OCI-LY3 (cell line): ENCODE results near the gene CCDC40.

Experiments used
- EZH2phosphoT487 ChIP-seq: fragments of 200-600 bp; shearing (Covaris generic); IDR thresholded peaks from 2 replicates; pipeline ENCODE4 v1.6.1; 2018; ENCODE audit warnings: antibody characterized with exemption, mixed run types, low read depth
- TF ChIP-seq, protein P1 (sequence below): fragments of 200-600, 300-600 bp; sonication (generic); IDR thresholded peaks from 2 replicates; pipeline ENCODE4 v1.5.1; 2014; ENCODE audit warnings: antibody characterized with exemption, low read length, low read depth

DNA sequence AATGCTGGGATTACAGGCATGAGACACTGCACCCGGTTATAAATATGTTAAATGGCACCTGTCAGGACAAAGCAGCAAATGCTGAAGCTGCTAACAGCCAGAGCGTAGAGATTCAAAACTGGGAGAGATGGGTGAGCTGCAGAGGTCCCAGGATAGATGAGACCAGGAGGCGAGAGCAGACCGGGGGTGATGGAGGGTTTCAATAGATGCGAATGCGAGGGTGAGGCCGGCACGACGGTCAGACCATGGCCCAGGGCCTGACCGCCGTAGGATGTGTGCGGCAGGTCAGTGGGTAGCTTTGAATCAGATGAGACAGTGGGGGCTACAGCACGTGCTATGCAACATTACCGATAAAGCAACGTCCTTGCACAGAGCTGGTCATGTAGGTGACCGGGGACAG lies 14.3 kb downstream of the CCDC40 start:
- no peak for TF ChIP-seq EZH2phosphoT487
- TF ChIP-seq, protein P1, sequence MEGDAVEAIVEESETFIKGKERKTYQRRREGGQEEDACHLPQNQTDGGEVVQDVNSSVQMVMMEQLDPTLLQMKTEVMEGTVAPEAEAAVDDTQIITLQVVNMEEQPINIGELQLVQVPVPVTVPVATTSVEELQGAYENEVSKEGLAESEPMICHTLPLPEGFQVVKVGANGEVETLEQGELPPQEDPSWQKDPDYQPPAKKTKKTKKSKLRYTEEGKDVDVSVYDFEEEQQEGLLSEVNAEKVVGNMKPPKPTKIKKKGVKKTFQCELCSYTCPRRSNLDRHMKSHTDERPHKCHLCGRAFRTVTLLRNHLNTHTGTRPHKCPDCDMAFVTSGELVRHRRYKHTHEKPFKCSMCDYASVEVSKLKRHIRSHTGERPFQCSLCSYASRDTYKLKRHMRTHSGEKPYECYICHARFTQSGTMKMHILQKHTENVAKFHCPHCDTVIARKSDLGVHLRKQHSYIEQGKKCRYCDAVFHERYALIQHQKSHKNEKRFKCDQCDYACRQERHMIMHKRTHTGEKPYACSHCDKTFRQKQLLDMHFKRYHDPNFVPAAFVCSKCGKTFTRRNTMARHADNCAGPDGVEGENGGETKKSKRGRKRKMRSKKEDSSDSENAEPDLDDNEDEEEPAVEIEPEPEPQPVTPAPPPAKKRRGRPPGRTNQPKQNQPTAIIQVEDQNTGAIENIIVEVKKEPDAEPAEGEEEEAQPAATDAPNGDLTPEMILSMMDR = no peak
